NCI-H2196 (cell line): Measurements from ENCODE around the gene MIF4GD.
"Not testable (repeated sequence)": the region's sequence is repeated elsewhere in the genome, so short reads cannot be mapped to it uniquely, and the experiment has no call there.

Source experiments
- DNase-seq: peaks from one replicate; lab custom pipeline; 2025; ENCODE audit not compliant: unreplicated experiment; lab: John Stamatoyannopoulos, UW

The MIF4GD gene

GRCh38 chr17:75261336-75262111 is 9.5 kb downstream of the MIF4GD start, which contains the start of the genes GGA3 and MRPS7:
Gene GGA3 (minus strand): TSS chr17:75261606. CDS start chr17:75261587, 19 bp downstream.
Gene MRPS7 (plus strand): TSS chr17:75261879. CDS start chr17:75261901, 22 bp downstream.
- DNase-seq: peak; percentile 95

GRCh38 chr17:75260641-75261335 is 10.2 kb downstream of the MIF4GD start:
- DNase-seq: no peak

GRCh38 chr17:75257228-75257627 is 13.8 kb downstream of the MIF4GD start:
- DNase-seq: not testable (repeated sequence)

DNA sequence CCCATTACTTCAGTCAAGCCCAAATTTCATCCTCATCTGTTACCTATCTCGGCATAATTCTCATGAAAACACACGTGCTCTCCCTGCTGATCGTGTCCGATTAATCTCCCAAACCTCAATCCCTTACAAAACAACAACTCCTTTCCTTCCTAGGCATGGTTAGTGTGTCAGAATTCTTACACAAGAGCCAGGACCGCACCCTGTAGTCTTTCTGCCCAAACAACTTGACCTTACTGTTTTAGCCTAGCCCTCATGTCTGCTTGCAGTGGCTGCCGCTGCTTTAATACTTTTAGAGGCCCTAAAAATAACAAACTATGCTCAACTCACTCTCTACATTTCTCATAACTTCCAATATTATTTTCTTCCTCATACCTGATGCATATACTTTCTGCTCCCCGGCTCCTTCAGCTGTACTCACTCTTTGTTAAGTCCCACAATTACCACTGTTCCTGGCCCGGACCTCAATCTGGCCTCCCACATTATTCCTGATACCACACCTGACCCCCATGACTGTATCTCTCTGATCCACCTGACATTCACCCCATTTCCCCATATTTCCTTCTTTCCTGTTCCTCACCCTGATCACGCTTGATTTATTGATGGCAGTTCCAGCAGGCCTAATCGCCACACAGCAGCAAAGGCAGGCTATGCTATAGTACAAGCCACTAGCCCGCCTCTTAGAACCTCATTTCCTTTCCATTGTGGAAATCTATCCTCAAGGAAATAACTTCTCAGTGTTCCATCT is 14.9 kb downstream of the MIF4GD start:
- DNase-seq: not testable (repeated sequence)

DNA sequence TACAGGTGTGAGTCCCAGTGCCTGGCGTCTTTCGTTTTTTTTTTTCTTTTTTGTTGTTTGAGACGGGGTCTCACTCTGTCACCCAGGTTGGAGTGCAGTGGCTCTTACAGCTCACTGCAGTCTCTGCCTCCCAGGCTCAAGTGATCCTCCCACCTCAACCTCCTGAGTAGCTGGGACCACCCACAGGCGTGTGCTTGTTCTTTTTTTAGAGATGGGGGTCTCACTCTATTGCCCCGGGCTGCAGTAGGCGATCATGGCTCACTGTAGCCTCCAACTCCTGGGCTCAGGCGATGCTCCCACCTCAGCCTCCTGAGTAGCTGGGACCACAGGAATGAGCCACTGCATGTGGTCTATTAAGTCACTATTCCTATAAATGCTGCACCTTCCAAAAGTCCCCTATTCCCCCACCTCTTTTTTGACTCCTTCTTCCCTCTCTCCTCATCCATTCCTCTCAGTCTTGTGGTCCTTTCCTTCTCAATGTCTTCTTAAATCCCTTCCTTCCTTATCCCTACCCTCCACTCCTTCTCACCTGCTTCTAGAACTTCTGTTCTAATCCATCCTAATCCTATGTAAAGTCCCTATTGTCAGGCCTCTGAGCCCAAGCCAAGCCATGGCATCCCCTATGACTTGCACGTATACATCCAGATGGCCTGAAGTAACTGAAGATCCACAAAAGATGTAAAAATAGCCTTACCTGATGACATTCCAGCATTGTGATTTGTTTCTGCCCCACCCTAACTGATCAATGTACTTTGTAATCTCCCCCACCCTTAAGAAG is 18.8 kb downstream of the MIF4GD start:
- no peak for DNase-seq

DNA sequence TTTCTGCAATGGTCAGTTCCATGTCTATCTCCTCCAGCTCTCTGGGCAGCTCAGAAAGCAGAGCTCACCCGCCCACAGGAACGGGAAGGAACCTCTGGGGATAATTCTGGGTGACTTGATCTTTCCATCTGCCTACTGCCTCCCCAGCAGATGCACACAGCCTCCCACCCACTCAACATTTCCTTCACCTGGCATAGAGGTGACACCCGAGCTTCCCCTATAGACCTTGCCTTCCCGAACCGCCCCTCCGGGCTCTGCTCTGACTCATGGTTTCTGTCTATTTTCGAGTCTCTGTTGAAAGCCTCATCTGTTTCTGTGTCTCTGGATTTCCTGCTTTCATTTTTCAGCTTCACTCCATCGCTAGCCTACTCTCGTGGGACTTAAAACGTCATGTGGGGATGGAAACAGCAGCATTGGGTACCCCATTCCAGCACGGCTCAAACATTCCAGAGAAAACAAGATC is 21.0 kb downstream of the MIF4GD start:
- DNase-seq: peak; percentile 22

- no peak for DNase-seq
Observed at GRCh38 chr17:75249564-75249963, 21.5 kb downstream of the MIF4GD start.

DNA sequence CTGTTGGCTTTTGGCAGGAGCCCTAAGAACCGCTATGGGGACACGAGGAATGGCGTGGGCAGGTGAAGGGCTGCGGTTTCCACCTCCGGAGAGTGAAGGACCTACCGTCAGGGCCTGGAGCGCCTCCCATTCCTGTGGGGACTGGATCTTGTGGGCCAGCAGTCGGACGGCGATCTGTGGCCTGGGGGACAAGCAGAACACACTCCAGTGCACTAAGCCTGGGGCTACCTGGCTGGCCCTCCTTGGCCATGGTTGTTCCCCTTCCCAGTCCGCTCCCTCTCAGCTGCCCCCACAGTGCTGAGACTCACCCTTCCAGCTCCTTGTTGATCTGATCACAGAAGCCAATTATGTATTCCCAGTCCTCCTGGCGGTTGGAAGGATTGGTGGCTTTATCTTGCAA is 24.6 kb downstream of the MIF4GD start:
- DNase-seq: no peak

- no peak for DNase-seq
Observed at GRCh38 chr17:75245011-75245410, 26.0 kb downstream of the MIF4GD start.

DNA sequence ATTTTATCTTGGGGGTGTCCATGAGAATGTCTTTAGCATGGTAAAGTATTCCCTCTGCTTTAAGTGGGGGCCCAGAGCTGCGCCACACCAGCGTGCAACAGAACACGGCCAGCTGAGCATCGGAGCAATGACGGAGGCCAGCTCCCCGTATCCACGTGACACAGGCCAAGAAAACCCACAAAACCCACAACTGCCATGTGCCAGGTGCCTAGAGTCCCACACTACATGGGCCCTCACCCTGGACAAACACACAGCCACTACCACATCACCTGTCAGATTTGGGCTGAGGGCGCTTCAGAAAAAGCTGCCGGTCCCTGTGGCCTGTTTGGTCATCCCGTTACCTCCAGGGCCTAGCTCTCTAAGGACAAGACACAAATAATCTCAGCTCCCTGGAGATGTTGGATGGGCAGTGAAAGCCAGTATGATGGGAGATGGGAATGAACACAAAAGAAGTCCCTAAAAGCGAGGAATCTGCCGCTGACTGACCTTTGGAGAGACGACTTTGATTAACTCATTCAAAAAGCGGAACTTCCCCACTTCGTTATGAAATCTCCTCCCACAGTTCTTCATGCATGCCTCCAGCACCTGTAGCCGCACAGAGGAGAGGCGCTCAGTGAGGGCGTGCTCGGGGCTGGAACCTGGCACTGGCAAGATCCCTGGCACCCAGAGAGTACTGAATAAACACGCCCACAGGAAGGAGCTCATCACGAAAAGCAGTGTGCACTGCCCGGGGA is 26.7 kb downstream of the MIF4GD start:
- DNase-seq: no peak

DNA sequence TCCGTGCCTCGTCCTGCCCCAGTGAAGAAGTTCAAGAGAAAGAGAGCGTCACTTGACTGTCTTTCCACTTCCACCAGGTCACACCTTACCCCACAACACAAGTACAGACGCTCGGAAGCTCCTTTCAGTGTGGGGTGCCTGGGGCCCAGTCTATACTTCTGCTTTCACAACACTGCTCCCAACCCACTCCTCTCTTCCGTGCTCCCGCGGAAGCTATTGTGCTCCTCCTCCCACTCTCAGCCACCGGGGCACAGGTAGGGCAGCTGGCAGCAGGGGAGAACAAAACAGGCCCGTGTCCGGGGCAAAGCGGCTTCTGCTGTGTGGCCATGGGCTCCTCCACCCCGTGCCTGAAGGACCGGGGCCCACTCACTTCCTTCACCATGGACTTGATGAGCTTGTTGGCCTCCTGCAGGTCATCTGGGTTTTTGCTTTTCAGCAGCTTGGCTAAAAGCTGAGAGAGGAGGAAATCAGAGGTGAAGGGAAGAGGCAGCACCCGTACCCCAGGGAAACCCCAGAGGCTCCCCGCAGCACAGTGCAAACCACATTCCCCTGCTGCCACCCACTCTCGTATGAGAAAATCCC is 28.5 kb downstream of the MIF4GD start:
- DNase-seq: no peak

GRCh38 chr17:75241996-75242460 is 29.0 kb downstream of the MIF4GD start:
- no peak for DNase-seq

- DNase-seq: no peak
Observed at GRCh38 chr17:75241502-75241901, 29.5 kb downstream of the MIF4GD start.

DNA sequence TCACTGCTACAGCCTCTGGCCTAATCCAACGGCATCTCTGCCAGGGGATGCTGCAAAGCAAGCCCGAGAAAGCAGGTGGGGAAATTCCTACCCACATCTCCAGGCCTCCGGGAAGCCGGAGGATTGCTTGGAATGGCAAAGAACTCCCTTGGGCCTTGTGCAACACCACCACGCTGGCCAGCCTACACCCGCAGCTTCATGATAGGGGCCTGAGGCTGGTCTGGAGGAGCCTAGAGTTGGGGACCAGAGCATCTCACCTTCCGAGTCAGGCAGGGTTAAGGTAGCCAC is 29.9 kb downstream of the MIF4GD start:
- no peak for DNase-seq

GRCh38 chr17:75240394-75241142 is 30.5 kb downstream of the MIF4GD start:
- peak; percentile 68 for DNase-seq

DNA sequence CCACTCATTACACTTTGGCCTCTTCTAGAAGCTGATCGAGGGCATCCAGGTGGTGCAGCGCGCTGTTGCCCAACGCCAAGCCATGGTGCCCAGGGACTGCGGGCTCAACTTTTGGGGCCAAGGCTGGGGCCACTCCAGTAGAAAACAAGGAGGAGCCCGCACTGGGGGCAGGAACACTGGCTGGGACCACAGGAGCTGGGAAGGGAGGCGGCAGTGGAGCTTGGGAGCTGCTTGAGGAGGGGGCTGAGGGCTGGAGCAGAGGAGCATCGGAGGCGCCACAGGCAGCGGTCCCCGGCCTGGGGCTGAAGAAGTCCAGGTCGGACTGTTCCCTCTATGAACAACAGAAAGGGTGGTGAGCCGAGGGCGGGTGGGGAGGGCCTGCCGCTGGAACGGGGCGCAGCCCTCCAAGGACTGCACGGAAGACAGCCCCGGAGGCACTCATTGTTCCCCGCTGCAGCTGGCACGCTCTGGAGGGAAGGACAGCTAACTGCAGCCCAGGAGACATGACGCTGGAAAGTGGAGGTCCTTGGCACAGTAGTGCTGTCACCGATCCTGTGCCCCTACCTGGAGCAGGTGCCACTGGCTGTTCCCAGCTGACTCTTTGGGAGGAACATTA is 31.1 kb downstream of the MIF4GD start:
- no peak for DNase-seq

GRCh38 chr17:75239214-75239613 is 31.8 kb downstream of the MIF4GD start:
- no peak for DNase-seq

GRCh38 chr17:75238684-75239191 is 32.3 kb downstream of the MIF4GD start:
- DNase-seq: peak; percentile 60
